ENCODE measurements around the gene GIGYF1. TPM values are rescaled to one million over a fixed set of nuclear protein-coding genes. Genes with fewer than 3 reads are reported as not detected.

Gene GIGYF1
- total and polyA plus RNA-seq, 2 donors (not counting 3 experiments of a cell fraction or from before 2014, with no cell fraction given) = 13.6 to 46.3 TPM

GRCh38 chr7:100705753-100706671 lies 12.0 kb upstream of the GIGYF1 start, which contains the start of gene POP7:
Gene POP7 (plus strand): TSS chr7:100706121. CDS start chr7:100706831, 710 bp downstream.
- peak within 1 kb of the TSS; percentile 87 for H3K9ac ChIP-seq (replicated peaks; ENCODE audit: extremely low read depth, insufficient read depth, low read length)
- CTCF ChIA-PET = interaction anchor here (0.5 to 3.7 kb wide), 56 partner anchors 9 to 619 kb away, joined by 3 to 134 read pairs (median 4); partner anchors contain the start of genes EPHB4, GIGYF1, GNB2 and MOSPD3
- peak; percentile 69 for TF ChIP-seq MAX (IDR thresholded peaks at IDR 0.05; ENCODE audit: insufficient read depth, insufficient read length)
- TF ChIP-seq POLR2A (IDR thresholded peaks at IDR 0.05; ENCODE audit: low read depth, low read length) = peak; percentile 69
- TF ChIP-seq GATA2 (IDR thresholded peaks at IDR 0.05; ENCODE audit: insufficient read depth, insufficient read length, low read depth, low read length) = no peak
- peak; percentile 68 for TF ChIP-seq POLR2AphosphoS5 (IDR thresholded peaks at IDR 0.05; ENCODE audit: insufficient read depth, low read depth, low read length)
- dilution Hi-C loops (cut with MboI; ENCODE audit: extremely low pct_ligation_motif_present, low sequenced_read_pairs) (loop anchor here (25.0 kb wide), 1 partner anchor 131 kb away; the partner anchor contains the start of gene EPHB4), intact Hi-C loops (cut with micrococcal nuclease) (loop anchor here (1.0 to 2.0 kb wide), 9 partner anchors 12 to 353 kb away; partner anchors contain the start of genes GIGYF1, GNB2 and SLC12A9)
- H3K4me3 ChIP-seq (replicated peaks in 1 of 3; ENCODE audit: insufficient read depth in 1 of 3, low read depth in 1 of 3, low read length in 3 of 3) = peak within 1 kb of the TSS; percentile 54 to 85 (median 65)
- H3K36me3 ChIP-seq (ENCODE audit: control insufficient read depth in 2 of 2, extremely low read depth in 1 of 2, insufficient read depth in 2 of 2, low read length in 2 of 2) = peaks cover 0 to 4% of the 10 kb centered on the region in 2 experiments
- BruUV-seq (replicated peaks) = TSS peak; percentile 73
- H3K4me2 ChIP-seq (ENCODE audit: insufficient read depth, low read length) = peak within 1 kb of the TSS; percentile 75
- H3K9me3 ChIP-seq (replicated peaks; ENCODE audit: control insufficient read depth, insufficient read depth, low read length) = no peaks in the 10 kb centered on the region
- FAIRE-seq = peak; percentile 97
- peaks cover 1 to 2% of the 10 kb centered on the region in 2 experiments for H3K27me3 ChIP-seq (ENCODE audit: control insufficient read depth in 2 of 2, insufficient read depth in 2 of 2, low read length in 2 of 2)
- H3K27ac ChIP-seq (ENCODE audit: insufficient read depth, low read depth, low read length) = peak within 1 kb of the TSS; percentile 49
- no peaks in the 10 kb centered on the region for H4K20me1 ChIP-seq (replicated peaks; ENCODE audit: control insufficient read depth, extremely low read depth, insufficient read depth, low read length)
- DNase-seq (ENCODE audit: low read depth, low spot score) = peak; percentile 98
- H3K9me1 ChIP-seq (replicated peaks; ENCODE audit: control insufficient read depth, extremely low read depth, insufficient read depth, low read length) = no peaks in the 10 kb centered on the region
- H3K79me2 ChIP-seq (ENCODE audit: control insufficient read depth, insufficient read depth, low read length) = peaks cover 15% of the 10 kb centered on the region
- H2AFZ ChIP-seq (ENCODE audit: low read depth, low read length) = peak within 1 kb of the TSS; percentile 82
- H3K4me1 ChIP-seq (ENCODE audit: control insufficient read depth, extremely low read depth, insufficient read depth, low read length) = peaks cover 12% of the 10 kb centered on the region
- POLR2A ChIA-PET = interaction anchor here (0.6 to 1.8 kb wide), 10 partner anchors 13 to 1432 kb away, joined by 3 to 13 read pairs (median 4); partner anchors contain the start of genes EPHB4, FBXO24, GIGYF1 and LRCH4

All from endothelial cell of umbilical vein (primary cell).